NK-92 (cell line): Measurements from ENCODE around the gene DEFB112.

ENCODE experiments used
- DNase-seq: peaks from one replicate; lab custom pipeline; 2025; ENCODE audit not compliant: unreplicated experiment; lab: John Stamatoyannopoulos, UW

The DEFB112 gene

GRCh38 chr6:50049829-50050228 is at the start of gene DEFB112:
DEFB112 (minus strand) TSS chr6:50049929; CDS start chr6:50049869, 60 bp downstream.
- no peak for DNase-seq

GRCh38 chr6:50098641-50098993 is 48.9 kb upstream of the DEFB112 start:
- no peak for DNase-seq

GRCh38 chr6:50097966-50098640 is 48.4 kb upstream of the DEFB112 start:
- no peak for DNase-seq

- DNase-seq: no peak
Measured at GRCh38 chr6:50096296-50096695, 46.6 kb upstream of the DEFB112 start.

- no peak for DNase-seq
Measured at GRCh38 chr6:50093938-50094272, 44.2 kb upstream of the DEFB112 start.

GRCh38 chr6:50093116-50093937 is 43.6 kb upstream of the DEFB112 start:
- DNase-seq: no peak

- DNase-seq: no peak
Measured at GRCh38 chr6:50091641-50092040, 41.9 kb upstream of the DEFB112 start.

- no peak for DNase-seq
Measured at GRCh38 chr6:50089911-50090310, 40.2 kb upstream of the DEFB112 start.

- DNase-seq: no peak
Measured at GRCh38 chr6:50087231-50087954, 37.7 kb upstream of the DEFB112 start.

GRCh38 chr6:50077385-50077784 is 27.7 kb upstream of the DEFB112 start:
- no peak for DNase-seq

- DNase-seq: no peak
Measured at GRCh38 chr6:50076431-50076830, 26.7 kb upstream of the DEFB112 start.

- DNase-seq: no peak
Measured at GRCh38 chr6:50071921-50072320, 22.2 kb upstream of the DEFB112 start.

- no peak for DNase-seq
Measured at GRCh38 chr6:50070101-50070500, 20.4 kb upstream of the DEFB112 start.

GRCh38 chr6:50062051-50062450 is 12.3 kb upstream of the DEFB112 start:
- no peak for DNase-seq

GRCh38 chr6:50056242-50056641 is 6.5 kb upstream of the DEFB112 start:
- no peak for DNase-seq

- DNase-seq: no peak
Measured at GRCh38 chr6:50047026-50047425, 2.7 kb downstream of the DEFB112 start.

GRCh38 chr6:50030777-50031562 is 18.8 kb downstream of the DEFB112 start:
- DNase-seq: no peak

- no peak for DNase-seq
Measured at GRCh38 chr6:50030350-50030749, 19.4 kb downstream of the DEFB112 start.

GRCh38 chr6:50025258-50025657 is 24.5 kb downstream of the DEFB112 start:
- no peak for DNase-seq

GRCh38 chr6:50021894-50022293 is 27.8 kb downstream of the DEFB112 start, which contains the start of gene DEFB110:
DEFB110 (minus strand) TSS chr6:50021994; CDS start chr6:50021935, 59 bp downstream.
- DNase-seq: no peak

GRCh38 chr6:50007819-50008218 is 41.9 kb downstream of the DEFB112 start:
- DNase-seq: no peak
